Fibroblast of lung (primary cell): ENCODE measurements around the gene VTA1.

Source experiments
- EZH2 ChIP-seq: IDR thresholded peaks from 2 replicates; pipeline ENCODE4 v1.5.1; 2012; ENCODE audit warnings: low read length, control low read depth, mild to moderate bottlenecking; ENCODE audit errors: missing control alignments
- TF ChIP-seq, protein P1 (sequence below), 2 donors: IDR thresholded peaks in 1 of 2; conservative IDR thresholded peaks in 1 of 2; 1 replicate in 1 of 2; 2 replicates in 1 of 2; pipeline ENCODE4 v1.5.1; 2011 to 2012; ENCODE audit warnings: low read length in 2 of 2, control low read depth in 1 of 2, inconsistent platforms in 1 of 2, low read depth in 1 of 2, mild to moderate bottlenecking in 1 of 2

DNA sequence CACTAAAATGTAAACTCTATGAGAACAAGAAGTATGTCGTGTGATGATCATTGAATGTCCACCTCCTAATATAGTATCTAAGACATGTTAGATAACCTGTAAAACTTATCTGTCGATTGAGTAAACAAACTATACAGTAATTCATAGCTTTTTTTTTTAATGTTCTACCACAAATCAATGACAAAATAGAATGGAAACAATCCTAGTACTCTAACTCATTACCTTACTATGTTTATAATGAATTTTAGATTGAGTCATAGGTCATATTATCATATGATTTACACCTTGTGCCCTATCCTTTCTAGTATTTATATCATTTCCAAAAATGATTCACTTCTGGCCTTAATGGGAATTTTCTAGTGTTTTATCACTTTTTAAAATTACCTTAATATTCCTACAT lies 6.1 kb downstream of the VTA1 start:
- TF ChIP-seq, protein P1, sequence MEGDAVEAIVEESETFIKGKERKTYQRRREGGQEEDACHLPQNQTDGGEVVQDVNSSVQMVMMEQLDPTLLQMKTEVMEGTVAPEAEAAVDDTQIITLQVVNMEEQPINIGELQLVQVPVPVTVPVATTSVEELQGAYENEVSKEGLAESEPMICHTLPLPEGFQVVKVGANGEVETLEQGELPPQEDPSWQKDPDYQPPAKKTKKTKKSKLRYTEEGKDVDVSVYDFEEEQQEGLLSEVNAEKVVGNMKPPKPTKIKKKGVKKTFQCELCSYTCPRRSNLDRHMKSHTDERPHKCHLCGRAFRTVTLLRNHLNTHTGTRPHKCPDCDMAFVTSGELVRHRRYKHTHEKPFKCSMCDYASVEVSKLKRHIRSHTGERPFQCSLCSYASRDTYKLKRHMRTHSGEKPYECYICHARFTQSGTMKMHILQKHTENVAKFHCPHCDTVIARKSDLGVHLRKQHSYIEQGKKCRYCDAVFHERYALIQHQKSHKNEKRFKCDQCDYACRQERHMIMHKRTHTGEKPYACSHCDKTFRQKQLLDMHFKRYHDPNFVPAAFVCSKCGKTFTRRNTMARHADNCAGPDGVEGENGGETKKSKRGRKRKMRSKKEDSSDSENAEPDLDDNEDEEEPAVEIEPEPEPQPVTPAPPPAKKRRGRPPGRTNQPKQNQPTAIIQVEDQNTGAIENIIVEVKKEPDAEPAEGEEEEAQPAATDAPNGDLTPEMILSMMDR (conservative IDR thresholded peaks at IDR 0.05 in 1 of 2, IDR thresholded peaks at IDR 0.05 in 1 of 2; ENCODE audit: low read depth in 1 of 2, low read length in 2 of 2), result no peak
- no peak for TF ChIP-seq EZH2
